NCI-H187 treated with DMSO at 0.1 percent for 48 hours (cell line): ENCODE measurements around the gene ZBTB32.

ENCODE experiments used
- DNase-seq: peaks from one replicate; lab custom pipeline; 2025; lab: John Stamatoyannopoulos, UW

The ZBTB32 gene

DNA sequence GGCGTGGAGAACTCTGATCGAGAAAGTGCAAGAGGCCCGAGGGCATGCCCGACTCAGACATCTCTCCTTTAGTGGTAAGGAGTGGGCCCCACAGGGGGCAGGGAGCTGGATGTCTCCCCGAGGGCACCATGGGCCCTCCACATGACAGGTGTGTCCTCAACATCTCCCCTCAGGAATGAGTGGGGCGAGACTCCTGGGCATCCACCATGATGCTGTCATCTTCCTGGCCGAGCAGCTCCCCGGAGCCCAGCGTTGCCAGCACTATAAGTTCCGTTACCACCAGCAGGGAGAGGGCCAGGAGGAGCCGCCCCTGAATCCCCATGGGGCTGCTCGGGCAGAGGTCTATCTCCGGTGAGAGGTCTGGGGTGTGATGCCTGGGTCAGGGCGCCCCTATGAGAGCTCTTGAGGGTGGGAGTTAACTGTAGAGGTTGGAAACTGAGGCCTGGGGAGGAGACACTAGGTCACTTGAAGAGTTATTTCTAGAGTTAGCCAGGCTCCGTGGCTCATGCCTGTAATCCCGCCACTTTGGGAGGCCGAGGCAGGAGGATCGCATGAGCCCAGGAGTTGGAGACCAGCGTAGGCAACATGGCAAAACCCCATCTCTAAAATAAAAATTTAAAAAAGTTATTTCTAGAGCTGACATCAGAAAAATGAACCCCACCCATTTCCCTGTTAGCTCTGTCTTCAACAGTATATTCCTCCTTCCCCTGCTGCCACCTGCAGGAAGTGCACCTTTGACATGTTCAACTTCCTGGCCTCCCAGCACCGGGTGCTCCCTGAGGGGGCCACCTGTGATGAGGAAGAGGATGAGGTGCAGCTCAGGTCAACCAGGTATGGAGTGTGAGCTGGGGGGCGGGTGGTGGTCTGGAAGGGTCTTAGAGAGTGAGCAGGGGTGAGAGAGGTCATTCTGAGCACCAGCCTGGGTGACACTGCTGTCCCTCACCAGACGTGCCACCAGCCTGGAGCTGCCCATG, 32.8 kb downstream of the ZBTB32 start:
- DNase-seq: no peak

DNA sequence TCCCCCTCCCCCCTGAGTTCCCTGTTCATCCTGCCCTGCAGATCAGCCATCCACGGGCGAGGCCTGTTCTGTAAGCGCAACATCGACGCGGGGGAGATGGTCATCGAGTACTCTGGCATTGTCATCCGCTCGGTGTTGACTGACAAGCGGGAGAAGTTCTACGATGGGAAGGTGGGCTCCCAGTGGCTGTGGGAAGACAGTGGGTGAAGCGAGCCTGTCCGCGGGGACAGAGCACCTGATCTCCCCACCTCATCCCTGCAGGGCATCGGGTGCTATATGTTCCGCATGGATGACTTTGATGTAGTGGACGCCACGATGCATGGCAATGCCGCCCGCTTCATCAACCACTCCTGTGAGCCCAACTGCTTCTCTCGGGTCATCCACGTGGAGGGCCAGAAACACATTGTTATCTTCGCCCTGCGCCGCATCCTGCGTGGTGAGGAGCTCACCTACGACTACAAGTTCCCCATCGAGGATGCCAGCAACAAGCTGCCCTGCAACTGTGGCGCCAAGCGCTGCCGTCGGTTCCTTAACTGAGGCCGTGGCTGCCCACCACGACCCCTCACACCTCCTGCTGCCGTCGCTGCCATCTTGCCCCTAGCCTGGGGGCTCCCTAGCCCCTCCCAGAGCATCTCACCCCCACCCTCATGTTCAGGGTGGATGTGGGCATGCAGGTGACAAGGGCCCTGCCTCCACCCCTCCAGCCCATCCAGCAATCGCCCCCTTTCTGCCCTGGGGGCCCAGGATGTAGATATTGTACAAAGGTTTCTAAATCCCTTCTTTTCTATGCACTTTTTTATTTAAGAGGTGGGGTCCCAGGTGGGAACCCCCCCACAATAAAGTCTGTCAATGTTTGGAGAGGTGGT, 33.9 kb downstream of the ZBTB32 start:
- DNase-seq: no peak

- no peak for DNase-seq
Observed at GRCh38 chr19:35738887-35739229, 34.5 kb downstream of the ZBTB32 start.

- no peak for DNase-seq
Observed at GRCh38 chr19:35739275-35740107, 35.1 kb downstream of the ZBTB32 start.

GRCh38 chr19:35740108-35740422, 35.7 kb downstream of the ZBTB32 start:
- DNase-seq: no peak

DNA sequence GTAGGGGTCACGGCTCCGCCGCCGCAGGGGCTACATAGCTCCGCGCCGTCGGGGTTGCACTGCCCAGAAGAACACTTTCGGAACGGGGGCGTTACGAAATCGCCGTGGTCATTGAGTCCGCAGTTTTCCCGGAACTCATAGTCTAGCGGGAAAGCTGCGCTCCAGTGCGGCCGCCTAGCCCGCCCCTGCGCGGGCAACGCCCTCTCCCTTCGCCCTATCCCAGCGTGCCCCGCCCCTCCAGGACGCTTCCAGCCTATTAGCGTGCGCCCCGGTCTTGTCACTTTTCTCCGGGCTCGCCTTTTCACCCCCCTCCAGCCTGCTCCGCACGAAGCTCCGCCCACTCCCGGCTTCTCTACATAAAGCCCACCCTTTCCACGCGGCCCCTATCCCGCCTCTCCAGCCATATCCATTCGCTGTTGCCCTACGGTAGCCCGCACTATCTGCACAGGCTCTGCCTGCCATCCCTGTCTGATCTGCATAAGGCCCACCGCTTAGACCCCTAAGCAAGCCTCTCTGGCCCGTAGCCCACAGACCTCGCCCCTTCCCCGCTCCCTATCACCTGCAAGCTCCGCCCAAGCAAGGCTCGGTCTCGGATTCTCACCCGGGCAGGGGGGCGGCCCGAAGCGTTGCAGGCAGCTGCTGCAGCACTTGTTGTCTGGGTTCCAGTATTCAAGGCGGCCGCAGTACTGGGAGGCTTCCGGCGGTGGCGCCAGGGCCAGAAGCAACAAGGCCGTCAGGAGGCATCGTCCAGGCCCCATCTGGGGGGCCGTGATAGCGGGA, 36.3 kb downstream of the ZBTB32 start:
- DNase-seq: peak; percentile 91

GRCh38 chr19:35741203-35741515, 36.8 kb downstream of the ZBTB32 start:
- no peak for DNase-seq

DNA sequence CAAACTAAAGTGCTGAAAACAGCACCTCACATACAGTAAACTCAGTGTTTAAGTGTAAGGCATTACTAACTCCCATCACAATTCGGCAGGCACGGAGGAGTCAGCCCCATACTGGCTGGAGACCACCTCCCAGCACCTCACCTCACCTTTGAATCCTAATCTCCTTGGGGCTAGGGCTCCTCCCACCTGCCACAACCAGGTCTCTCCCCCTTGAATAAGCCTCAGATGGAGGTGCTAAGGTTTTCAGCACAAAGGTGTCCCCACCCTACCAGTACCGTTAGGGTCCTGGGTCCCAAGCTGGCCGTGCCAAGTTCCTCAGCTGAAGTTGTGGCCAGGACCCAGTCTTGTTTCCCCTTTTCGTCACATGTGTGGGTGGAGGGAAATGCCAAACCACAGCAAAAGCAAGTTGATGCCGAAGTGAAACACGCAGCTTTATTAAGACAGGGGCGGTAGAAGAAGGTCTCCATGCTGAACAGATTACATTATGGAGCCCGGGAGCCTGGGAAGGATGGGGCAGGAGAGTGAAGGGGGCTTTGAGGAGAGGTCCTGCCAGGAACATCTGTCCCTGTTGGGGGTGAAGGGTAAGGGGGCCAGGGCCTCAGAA, 37.9 kb downstream of the ZBTB32 start, which contains the start of gene IGFLR1:
Gene IGFLR1, minus strand, starts transcription at position 332 of the 604 bp plus-strand sequence. CDS start 1,272 bp downstream, outside the sequence.
- DNase-seq: no peak

DNA sequence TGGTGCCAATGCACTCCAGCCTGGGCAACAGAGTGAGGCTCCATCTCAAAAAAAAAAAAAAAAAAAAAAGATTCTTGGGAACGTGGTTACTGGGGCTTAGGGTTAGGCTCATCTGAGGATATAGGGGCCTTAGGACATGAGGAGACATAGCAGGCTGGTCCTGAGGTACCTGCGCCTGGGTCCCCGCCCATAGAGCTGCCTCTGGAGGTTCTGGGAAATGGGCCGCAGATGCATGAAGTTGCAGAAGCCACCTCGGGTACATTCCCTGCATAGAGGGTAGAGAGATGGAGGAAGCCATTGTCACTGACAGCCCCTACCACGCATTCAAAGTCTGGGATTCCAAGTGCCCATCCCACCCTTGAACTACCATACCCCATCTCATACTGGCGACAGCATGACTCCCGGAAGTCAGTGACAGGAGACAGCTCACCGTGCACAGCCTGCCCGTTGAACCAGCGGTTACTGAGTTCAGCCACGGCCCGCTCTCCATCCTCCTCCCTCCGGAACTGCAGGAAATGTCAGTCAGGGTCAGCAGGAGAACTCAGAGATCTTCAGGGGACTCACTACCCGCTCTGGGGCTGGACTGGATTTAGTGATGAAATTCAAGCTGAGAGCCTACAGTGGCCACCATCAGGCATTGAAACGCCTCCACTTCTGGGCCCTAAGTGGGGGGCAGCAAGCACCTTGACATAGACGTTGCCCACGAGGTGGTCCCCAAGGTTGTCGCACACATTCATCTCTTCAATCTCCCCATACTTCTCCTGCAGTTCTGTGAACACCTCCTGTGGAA, 39.5 kb downstream of the ZBTB32 start:
- DNase-seq: no peak

DNA sequence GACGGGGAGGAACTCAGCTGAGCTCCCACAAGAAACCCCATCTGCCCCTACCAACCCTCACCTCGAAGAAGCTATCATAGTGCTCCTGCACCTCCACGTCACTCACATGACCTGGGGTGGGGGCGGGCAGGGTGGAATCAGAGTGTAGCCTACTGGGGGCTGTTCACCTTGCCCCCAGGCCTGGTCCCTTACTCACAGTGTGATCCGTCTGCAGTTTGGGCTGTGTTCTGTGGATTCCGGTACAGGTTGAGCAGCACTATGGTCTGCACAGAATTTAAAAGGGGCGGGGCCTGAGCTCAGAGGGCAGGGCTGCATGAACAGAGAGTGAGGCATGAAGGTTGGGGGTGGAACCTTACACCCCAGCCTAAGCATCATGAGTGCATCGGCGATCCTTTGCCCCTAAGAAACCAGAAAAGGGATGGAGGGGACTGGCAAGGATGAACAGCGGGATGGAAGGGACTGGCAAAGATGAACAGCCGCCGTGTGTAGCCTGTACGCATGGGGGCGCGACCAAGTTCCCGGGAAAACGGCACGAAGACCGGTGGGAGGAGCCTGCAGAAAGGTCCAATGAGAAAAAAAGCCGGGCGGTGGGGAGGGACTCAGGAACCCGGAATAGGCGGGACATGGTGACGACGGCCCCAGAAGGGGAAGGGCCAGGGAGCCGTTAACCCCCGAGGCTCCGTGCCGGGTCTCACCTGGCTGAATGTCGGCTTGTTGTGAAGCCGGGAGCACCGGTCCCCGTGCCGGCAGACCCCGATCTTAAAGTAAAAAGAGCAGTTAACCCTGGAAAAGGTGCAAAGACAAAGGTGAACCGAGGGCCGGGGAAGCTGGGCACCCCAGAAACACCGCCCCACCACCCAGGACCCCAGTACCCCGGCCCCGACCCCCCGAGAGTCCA, 40.3 kb downstream of the ZBTB32 start:
- DNase-seq: peak; percentile 91

GRCh38 chr19:35745328-35746086, 41.1 kb downstream of the ZBTB32 start, which contains the start of the genes PSENEN and U2AF1L4:
PSENEN (plus strand) TSS chr19:35745651; CDS start chr19:35745931, 280 bp downstream.
U2AF1L4 (minus strand) TSS chr19:35745418; CDS start chr19:35745391, 27 bp downstream.
- peak; percentile 96 for DNase-seq

DNA sequence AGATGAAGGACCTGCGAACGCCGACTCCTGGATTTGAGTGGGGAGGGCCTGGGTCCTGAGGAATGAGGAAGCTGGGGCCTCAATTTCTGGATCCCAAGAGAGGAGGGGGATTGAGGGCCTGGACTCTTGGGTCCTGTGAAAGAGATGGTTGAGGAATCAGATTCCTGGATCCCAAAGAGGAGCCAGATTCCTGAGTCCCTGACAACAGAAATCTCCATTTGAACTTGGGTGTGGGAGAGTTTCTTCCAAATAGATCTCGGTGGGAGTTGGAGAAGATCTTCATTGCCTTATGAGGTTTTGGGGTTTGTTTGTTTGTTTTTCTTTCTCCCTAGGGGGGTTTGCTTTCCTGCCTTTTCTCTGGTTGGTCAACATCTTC, 41.7 kb downstream of the ZBTB32 start:
- DNase-seq: no peak

DNA sequence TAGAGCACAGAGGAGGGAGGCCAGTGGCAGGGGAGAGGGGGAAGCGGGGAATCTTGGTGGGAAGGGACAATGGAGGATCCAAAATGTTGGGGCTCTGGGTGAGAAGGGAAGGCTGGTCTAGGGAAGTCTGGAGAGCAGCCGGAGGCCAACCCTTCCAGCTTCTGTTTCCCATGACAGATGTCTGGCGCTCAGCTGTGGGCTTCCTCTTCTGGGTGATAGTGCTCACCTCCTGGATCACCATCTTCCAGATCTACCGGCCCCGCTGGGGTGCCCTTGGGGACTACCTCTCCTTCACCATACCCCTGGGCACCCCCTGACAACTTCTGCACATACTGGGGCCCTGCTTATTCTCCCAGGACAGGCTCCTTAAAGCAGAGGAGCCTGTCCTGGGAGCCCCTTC, 42.2 kb downstream of the ZBTB32 start:
- DNase-seq: no peak

GRCh38 chr19:35748106-35749020, 44.0 kb downstream of the ZBTB32 start, which contains the start of gene LIN37:
LIN37 (plus strand) TSS chr19:35748576; CDS start chr19:35748725, 149 bp downstream.
- DNase-seq: peak; percentile 92

- DNase-seq: no peak
Observed at GRCh38 chr19:35750167-35750566, 45.8 kb downstream of the ZBTB32 start.

- DNase-seq: no peak
Observed at GRCh38 chr19:35751839-35752745, 47.7 kb downstream of the ZBTB32 start.
